HG03432 (cell line): ENCODE results near the gene TLN1.

Source experiments
- ATAC-seq: cut with Tn5 transposase; IDR thresholded peaks from one replicate; pipeline ENCODE4 v1.9.1; 2021; ENCODE audit warnings: mild to moderate bottlenecking, moderate library complexity; ENCODE audit not compliant: unreplicated experiment

Gene TLN1

GRCh38 chr9:35705836-35706430, 26.1 kb downstream of the TLN1 start:
- no peak for ATAC-seq

- ATAC-seq = no peak
Observed at GRCh38 chr9:35705372-35705771, 26.6 kb downstream of the TLN1 start.

- no peak for ATAC-seq
Observed at GRCh38 chr9:35703906-35704672, 27.9 kb downstream of the TLN1 start.

GRCh38 chr9:35702696-35703095, 29.3 kb downstream of the TLN1 start:
- no peak for ATAC-seq

- ATAC-seq = no peak
Observed at GRCh38 chr9:35700942-35701341, 31.1 kb downstream of the TLN1 start.

- no peak for ATAC-seq
Observed at GRCh38 chr9:35700031-35700430, 32.0 kb downstream of the TLN1 start.

GRCh38 chr9:35698231-35698630, 33.8 kb downstream of the TLN1 start:
- ATAC-seq = no peak

GRCh38 chr9:35697486-35697885, 34.5 kb downstream of the TLN1 start:
- no peak for ATAC-seq

GRCh38 chr9:35696520-35697215, 35.3 kb downstream of the TLN1 start:
- ATAC-seq = peak; percentile 71

- ATAC-seq = no peak
Observed at GRCh38 chr9:35695943-35696401, 36.0 kb downstream of the TLN1 start.

- no peak for ATAC-seq
Observed at GRCh38 chr9:35691757-35692301, 40.2 kb downstream of the TLN1 start.

GRCh38 chr9:35691334-35691650, 40.7 kb downstream of the TLN1 start:
- no peak for ATAC-seq

- ATAC-seq = no peak
Observed at GRCh38 chr9:35690614-35691333, 41.2 kb downstream of the TLN1 start.

- no peak for ATAC-seq
Observed at GRCh38 chr9:35690294-35690613, 41.7 kb downstream of the TLN1 start.

GRCh38 chr9:35689542-35690293, 42.3 kb downstream of the TLN1 start, which contains the start of gene TPM2:
TPM2 (minus strand) TSS chr9:35689925; CDS start chr9:35689817, 108 bp downstream.
- no peak for ATAC-seq

GRCh38 chr9:35688558-35689541, 43.1 kb downstream of the TLN1 start:
- no peak for ATAC-seq

- ATAC-seq = no peak
Observed at GRCh38 chr9:35687972-35688557, 43.9 kb downstream of the TLN1 start.

- no peak for ATAC-seq
Observed at GRCh38 chr9:35687306-35687705, 44.7 kb downstream of the TLN1 start.
